Erythroblast (primary cell): ENCODE data around the gene AKR1A1.

Source experiments
- GATA1 ChIP-seq: IDR thresholded peaks from 2 replicates; pipeline ENCODE4 v1.6.1; 2011; ENCODE audit warnings: low read depth, mild to moderate bottlenecking, control low read depth, low read length, moderate library complexity
- POLR2A ChIP-seq: IDR thresholded peaks from 2 replicates; pipeline ENCODE4 v1.6.1; 2011; ENCODE audit warnings: mild to moderate bottlenecking, low read length

DNA sequence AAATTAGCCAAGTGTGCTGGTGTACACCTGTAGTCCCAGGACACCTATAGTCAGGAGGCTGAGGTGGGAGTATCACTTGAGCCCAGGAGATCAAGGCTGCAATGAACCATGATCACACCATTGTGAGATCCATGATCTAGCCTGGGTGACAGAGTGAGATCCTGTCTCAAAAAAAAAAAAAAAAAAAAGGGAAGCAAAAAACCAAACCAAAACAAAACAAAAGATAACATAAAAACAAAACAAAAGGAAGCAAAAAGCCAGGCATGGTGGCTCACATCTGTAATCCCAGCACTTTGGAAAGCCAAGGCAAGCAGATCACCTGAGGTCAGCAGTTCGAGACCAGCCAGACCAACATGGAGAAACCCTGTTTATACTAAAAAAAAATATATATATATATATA is 9.4 kb upstream of the AKR1A1 start:
- TF ChIP-seq POLR2A (no peak), GATA1 (no peak)
